GM21786 (cell line): ENCODE measurements around the gene ANTXR1.

Experiments
- ATAC-seq: cut with Tn5 transposase; IDR thresholded peaks from one replicate; pipeline ENCODE4 v1.9.1; 2021; ENCODE audit not compliant: unreplicated experiment

ANTXR1 gene

GRCh38 chr2:69203166-69203985, 190.4 kb downstream of the ANTXR1 start:
- no peak for ATAC-seq

GRCh38 chr2:69204654-69205053, 191.7 kb downstream of the ANTXR1 start:
- ATAC-seq = no peak

GRCh38 chr2:69205076-69205475, 192.1 kb downstream of the ANTXR1 start:
- no peak for ATAC-seq

- no peak for ATAC-seq
These were observed 192.5 kb downstream of the ANTXR1 start for GRCh38 chr2:69205491-69205890.

GRCh38 chr2:69208023-69208595, 195.1 kb downstream of the ANTXR1 start:
- no peak for ATAC-seq

GRCh38 chr2:69209482-69209881, 196.5 kb downstream of the ANTXR1 start:
- ATAC-seq = no peak

- no peak for ATAC-seq
These were observed 197.4 kb downstream of the ANTXR1 start for GRCh38 chr2:69210385-69210784.

- no peak for ATAC-seq
These were observed 198.1 kb downstream of the ANTXR1 start for GRCh38 chr2:69211048-69211447.

- ATAC-seq = no peak
These were observed 198.7 kb downstream of the ANTXR1 start for GRCh38 chr2:69211686-69212085.

- ATAC-seq = no peak
These were observed 199.5 kb downstream of the ANTXR1 start for GRCh38 chr2:69212238-69213028.

- ATAC-seq = no peak
These were observed 200.2 kb downstream of the ANTXR1 start for GRCh38 chr2:69213201-69213600.

- no peak for ATAC-seq
These were observed 200.8 kb downstream of the ANTXR1 start for GRCh38 chr2:69213782-69214181.

GRCh38 chr2:69214898-69215297, 201.9 kb downstream of the ANTXR1 start:
- no peak for ATAC-seq

- ATAC-seq = no peak
These were observed 203.8 kb downstream of the ANTXR1 start for GRCh38 chr2:69216535-69217332.

- no peak for ATAC-seq
These were observed 204.5 kb downstream of the ANTXR1 start for GRCh38 chr2:69217333-69218080.

GRCh38 chr2:69221512-69221911, 208.5 kb downstream of the ANTXR1 start:
- ATAC-seq = no peak

- ATAC-seq = no peak
These were observed 209.2 kb downstream of the ANTXR1 start for GRCh38 chr2:69221960-69222751.

- ATAC-seq = no peak
These were observed 210.1 kb downstream of the ANTXR1 start for GRCh38 chr2:69222953-69223658.
